ENCODE data around the gene WDR82. TPM values are rescaled to one million over a fixed set of nuclear protein-coding genes. Genes with fewer than 3 reads are reported as not detected.

Gene WDR82
- total RNA-seq, 1 experiment from 2014 or later, result 37.9 TPM

GRCh38 chr3:52310861-52311575 is 32.6 kb upstream of the WDR82 start:
- DNase-seq (ENCODE audit: extremely low read depth, low read depth), result no peak

GRCh38 chr3:52308308-52308707 is 29.9 kb upstream of the WDR82 start:
- DNase-seq (ENCODE audit: extremely low read depth, low read depth), result no peak

GRCh38 chr3:52306978-52307377 is 28.5 kb upstream of the WDR82 start:
- no peak for DNase-seq (ENCODE audit: extremely low read depth, low read depth)

DNA sequence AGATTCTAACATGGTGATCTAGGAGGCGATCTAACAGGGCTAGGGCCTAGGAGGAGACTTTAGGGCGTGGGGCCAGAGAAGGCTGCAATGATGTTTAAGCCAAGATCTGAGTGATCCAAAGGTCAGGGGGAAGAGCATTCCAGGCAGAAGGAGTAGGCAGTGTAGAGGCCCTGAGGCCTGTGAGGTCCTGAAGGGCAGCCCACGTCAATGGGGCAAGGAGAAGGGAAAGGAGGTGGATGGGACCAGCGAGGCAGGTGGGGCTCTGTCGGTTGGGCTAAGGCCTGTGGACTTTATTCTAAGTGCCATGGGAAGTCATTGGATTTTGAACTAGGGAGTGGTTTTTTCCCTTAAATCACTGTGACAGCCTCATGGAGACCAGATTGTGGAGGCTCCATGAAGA is 27.5 kb upstream of the WDR82 start:
- no peak for DNase-seq (ENCODE audit: extremely low read depth, low read depth)

GRCh38 chr3:52303811-52304210 is 25.4 kb upstream of the WDR82 start:
- DNase-seq (ENCODE audit: extremely low read depth, low read depth), result no peak

DNA sequence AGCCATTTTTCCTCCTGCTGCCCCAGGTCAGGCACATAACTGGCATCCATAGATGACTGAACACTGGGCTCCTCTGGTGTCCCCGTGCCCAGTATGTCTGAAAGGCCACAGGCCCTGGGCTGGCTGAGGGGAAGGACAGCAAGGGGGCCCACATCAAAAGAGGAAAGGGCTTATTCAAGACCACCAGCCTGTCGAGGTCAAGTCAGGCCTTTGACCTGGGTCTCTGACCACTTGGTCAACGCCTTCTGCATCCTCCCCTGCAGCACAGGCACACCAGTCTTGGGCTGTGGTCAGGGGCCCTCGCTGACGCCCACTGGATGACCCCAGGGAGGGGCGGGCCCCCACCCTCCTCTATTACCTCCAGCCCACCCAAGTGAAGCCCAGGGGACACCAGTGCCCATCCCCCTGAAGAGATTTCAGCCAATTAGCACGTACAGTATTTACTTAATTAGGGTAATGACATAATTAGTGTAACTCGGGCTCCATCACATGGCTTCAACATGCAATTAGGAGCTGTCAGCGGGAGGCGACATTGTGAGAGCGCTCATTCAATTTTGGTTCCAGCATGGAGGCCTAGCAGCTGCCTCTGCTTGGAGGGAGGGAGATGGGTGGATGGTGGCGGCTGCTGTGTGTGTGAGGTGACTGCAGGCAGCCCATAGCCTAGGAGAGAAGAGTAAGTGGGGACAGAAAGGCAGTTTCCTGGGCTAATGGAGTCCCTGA is 24.1 kb upstream of the WDR82 start:
- no peak for DNase-seq (ENCODE audit: extremely low read depth, low read depth)

DNA sequence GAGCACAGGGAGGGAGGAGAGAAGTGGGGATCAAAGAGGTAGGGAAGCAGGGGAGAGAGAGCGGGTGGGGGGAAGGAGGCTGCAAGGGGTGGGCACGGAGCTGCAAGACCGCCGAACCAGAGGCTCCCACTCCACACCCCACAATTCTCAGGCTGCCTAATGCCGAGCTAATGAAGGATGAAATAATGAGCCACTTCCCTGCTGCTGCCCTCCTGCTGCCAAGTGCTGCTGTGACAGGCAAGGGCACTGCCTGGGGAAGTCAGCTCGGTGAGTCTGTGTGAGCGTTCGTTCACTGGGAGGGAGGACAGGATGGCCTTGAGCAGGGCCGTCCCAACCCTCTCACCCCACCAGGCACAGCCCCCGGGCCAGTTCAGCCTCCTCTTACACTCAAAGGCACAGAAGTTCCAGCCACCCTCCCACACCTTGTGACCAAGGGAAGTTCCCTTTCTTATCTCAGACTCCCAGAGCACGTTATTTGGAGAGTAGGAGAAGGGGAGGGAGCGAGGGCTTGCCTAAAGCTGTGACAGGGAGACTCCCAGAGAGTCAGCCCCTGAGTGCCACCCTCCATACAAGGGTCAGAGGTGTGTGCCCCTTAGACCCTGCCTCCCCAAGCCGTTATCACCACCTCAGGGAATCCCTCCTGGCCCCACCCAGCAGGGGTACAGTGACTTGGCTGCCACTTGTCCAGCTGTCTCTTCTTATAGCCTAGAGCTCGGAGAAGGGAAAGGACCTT is 21.6 kb upstream of the WDR82 start:
- DNase-seq (ENCODE audit: extremely low read depth, low read depth), result no peak

DNA sequence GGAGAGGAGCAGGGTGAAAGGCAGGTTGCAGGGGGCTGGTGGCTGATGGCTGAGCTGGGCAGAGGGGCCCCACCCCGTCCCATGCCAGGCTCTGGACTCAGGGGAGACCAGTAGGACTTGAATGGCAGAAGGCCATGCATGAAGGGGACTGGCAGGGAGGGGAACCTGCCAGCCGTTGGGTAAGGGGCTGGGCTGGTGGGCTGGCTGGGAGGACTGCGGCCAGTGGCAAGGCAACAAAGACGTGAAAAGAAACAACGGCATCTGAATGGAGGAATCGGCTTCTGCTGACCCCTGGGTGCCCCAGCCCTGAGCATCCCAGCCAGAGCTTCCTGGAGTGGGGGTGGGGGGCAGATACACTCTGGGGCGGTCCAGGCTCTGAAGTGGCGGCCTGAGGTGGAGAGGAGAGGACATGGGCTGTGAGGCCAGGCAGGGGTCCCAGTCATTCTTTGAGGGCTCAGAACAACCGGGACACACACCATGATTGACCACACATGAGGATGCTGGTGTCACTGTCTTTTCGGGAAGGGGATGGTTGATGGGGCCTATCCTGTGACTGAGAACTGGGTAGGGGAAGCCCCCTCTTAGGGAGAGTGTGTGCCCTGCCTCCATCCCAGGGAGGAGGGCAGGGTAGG is 20.9 kb upstream of the WDR82 start:
- DNase-seq (ENCODE audit: extremely low read depth, low read depth), result no peak

- DNase-seq (ENCODE audit: extremely low read depth, low read depth), result no peak
Observed at GRCh38 chr3:52298149-52299098, 20.0 kb upstream of the WDR82 start.

DNA sequence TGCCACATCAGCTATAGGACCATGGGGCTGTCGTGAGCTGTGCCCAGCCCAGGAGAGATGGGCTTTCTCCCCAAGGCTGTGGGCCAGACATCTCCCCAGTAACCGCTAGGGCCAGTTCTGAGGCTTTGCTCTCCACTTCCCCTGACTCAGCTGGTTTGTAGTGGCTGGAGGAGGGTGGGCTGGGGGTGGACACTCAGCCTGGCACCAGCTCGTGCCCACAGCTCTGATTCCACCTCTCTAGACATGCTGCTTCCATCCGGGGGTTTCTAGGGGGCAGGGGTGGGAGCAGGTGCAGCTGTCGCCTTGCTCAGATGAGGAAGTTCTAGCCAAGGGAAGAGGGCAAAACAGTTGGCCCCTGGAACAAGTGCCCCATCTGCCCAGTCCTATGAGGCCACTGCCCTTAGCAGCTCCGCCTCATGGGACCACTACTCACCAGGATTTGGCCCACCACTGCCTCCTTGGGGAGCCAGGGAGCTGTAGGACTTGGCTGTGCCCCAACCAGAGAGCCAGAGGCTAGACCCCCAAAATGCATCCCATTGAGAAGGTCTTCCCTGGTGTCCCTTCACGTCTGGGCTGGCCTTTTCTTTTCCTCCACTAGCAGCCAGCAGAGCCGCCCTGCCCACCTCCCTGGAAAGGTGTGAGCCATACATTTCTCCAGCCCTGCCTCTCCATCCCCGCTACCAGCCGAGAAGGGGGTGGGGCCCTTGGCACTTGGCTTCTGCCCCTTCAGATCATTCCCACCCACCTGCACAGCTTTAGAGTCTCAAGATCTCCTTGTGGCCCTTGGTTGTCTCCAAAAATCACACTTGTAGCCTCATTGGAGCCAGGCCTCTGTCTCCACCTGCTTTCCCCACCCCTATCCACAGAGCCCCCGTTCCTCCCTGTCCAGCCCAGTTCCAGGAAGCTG is 19.0 kb upstream of the WDR82 start:
- DNase-seq (ENCODE audit: extremely low read depth, low read depth), result no peak

- no peak for DNase-seq (ENCODE audit: extremely low read depth, low read depth)
Observed at GRCh38 chr3:52295671-52296208, 17.3 kb upstream of the WDR82 start.

- no peak for DNase-seq (ENCODE audit: extremely low read depth, low read depth)
Observed at GRCh38 chr3:52294320-52295150, 16.1 kb upstream of the WDR82 start.

DNA sequence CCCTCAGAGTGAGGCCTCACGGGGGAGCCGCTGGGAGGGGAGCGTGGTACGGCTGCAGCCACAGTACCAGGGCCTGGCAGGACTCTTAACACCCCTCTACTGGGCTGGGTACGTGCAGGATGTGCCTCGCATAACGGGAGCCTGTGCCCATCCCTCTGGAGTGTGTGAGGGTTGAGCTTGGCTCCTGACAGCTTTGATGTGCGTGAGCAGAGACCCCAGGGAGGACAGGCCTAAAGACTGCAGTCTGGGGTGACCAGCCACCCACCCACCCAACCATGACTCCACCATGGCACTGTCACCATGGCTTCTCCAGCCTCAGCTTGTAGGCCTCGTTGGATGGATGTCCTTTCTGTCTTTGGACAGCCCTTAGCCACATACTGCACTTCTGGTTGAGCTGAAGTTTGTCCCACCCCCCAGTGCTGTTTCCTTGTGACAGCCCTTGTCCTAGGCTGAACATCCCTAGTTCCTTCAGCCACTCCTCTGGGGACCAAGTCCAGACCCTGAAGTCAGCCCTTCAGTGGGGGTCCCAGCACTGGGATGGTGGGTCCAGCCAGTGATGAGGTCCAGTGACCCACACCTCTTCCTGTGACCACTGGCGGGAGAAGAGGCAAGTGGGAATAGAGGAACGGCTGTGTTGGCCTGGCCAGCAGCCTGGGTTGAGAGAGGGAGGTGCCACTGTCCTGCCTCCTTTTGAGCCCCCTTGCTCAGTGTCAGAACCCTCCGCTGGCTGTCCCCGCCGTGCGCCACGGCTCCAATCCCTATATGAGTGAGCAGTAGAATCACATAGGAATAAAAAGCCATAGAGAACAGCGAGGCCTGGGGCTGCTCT is 15.3 kb upstream of the WDR82 start:
- no peak for DNase-seq (ENCODE audit: extremely low read depth, low read depth)

- no peak for DNase-seq (ENCODE audit: extremely low read depth, low read depth)
Observed at GRCh38 chr3:52292247-52293065, 14.0 kb upstream of the WDR82 start.

DNA sequence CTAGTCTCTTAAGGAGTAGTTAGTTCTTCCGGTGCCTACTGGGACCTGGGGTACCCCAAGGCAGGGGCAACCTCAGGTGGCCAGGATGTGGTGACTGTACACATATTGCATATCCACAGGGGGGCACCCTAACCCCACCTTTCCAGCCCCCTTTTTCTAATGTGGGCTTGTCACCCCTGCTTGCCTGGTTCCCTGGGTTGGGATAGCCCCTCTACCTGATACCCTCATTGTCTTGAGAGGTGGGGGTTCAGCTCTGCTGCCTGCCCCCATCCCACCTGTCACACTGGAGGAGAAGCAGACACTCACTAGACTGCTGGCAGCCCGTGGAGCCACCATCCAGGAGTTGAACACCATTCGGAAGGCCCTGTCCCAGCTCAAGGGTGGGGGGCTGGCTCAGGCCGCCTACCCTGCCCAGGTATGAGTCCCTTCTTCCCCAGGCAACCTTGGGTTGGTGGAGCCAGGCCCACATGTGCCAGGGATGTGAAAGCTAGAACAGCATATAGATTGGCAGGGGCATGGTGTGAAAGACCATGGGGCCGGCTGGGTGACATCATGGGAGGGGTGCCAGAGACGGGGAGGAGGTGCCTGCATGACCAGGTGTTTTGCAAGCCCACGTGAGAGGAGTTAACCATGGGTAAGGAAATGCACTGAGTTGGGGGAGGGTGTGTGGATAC is 13.2 kb upstream of the WDR82 start:
- DNase-seq (ENCODE audit: extremely low read depth, low read depth), result no peak
